NOMO-1 (cell line): ENCODE measurements around the gene DLL4.

Experiments
- DNase-seq, 2 experiments: peaks; one replicate each; lab custom pipeline; 2025; ENCODE audit not compliant: unreplicated experiment in 2 of 2; lab: John Stamatoyannopoulos, UW

Gene DLL4

GRCh38 chr15:40984964-40985363 lies 55.8 kb downstream of the DLL4 start:
- no peak for DNase-seq

GRCh38 chr15:40985541-40986330 lies 56.6 kb downstream of the DLL4 start:
- DNase-seq, result no peak

- DNase-seq, result no peak
These were observed 57.7 kb downstream of the DLL4 start for GRCh38 chr15:40986820-40987219.

- DNase-seq, result no peak
These were observed 59.0 kb downstream of the DLL4 start for GRCh38 chr15:40988156-40988555.
